Measurements from ENCODE around the gene AFG3L2.

AFG3L2 gene

GRCh38 chr18:12347895-12348294 lies 29.1 kb downstream of the AFG3L2 start:
- DNase-seq = no peak

- DNase-seq = no peak
Observed at GRCh38 chr18:12346240-12346565, 30.8 kb downstream of the AFG3L2 start.

- no peak for DNase-seq
Observed at GRCh38 chr18:12345491-12346239, 31.4 kb downstream of the AFG3L2 start.

- no peak for DNase-seq
Observed at GRCh38 chr18:12342661-12343060, 34.4 kb downstream of the AFG3L2 start.

GRCh38 chr18:12340945-12341660 lies 35.9 kb downstream of the AFG3L2 start:
- DNase-seq = no peak

GRCh38 chr18:12338382-12338781 lies 38.6 kb downstream of the AFG3L2 start:
- DNase-seq = no peak

- DNase-seq = no peak
Observed at GRCh38 chr18:12336887-12337286, 40.1 kb downstream of the AFG3L2 start.

- DNase-seq = no peak
Observed at GRCh38 chr18:12336171-12336613, 40.8 kb downstream of the AFG3L2 start.

- DNase-seq = no peak
Observed at GRCh38 chr18:12335503-12335902, 41.5 kb downstream of the AFG3L2 start.

GRCh38 chr18:12334863-12335262 lies 42.2 kb downstream of the AFG3L2 start:
- no peak for DNase-seq

- no peak for DNase-seq
Observed at GRCh38 chr18:12334366-12334808, 42.6 kb downstream of the AFG3L2 start.

GRCh38 chr18:12333506-12334290 lies 43.3 kb downstream of the AFG3L2 start:
- DNase-seq = no peak

- DNase-seq = no peak
Observed at GRCh38 chr18:12330766-12331165, 46.3 kb downstream of the AFG3L2 start.

GRCh38 chr18:12329125-12329698 lies 47.8 kb downstream of the AFG3L2 start:
- no peak for DNase-seq

GRCh38 chr18:12328179-12328823 lies 48.7 kb downstream of the AFG3L2 start:
- no peak for DNase-seq

- peak; percentile 46 to 47 for DNase-seq
Observed at GRCh38 chr18:12327510-12328178, 49.4 kb downstream of the AFG3L2 start.

- no peak for DNase-seq
Observed at GRCh38 chr18:12326711-12327460, 50.1 kb downstream of the AFG3L2 start.

- no peak for DNase-seq
Observed at GRCh38 chr18:12325726-12326245, 51.2 kb downstream of the AFG3L2 start.

- DNase-seq = no peak
Observed at GRCh38 chr18:12324991-12325725, 51.9 kb downstream of the AFG3L2 start.

- no peak for DNase-seq
Observed at GRCh38 chr18:12321333-12321732, 55.7 kb downstream of the AFG3L2 start.

Data from bone marrow (tissue), 2 donors.